GM19023 (cell line): ENCODE data around the gene ZDHHC14.

ENCODE experiments used
- ATAC-seq: cut with Tn5 transposase; IDR thresholded peaks from one replicate; pipeline ENCODE4 v1.9.1; 2021; ENCODE audit warnings: mild to moderate bottlenecking, moderate library complexity; ENCODE audit not compliant: unreplicated experiment

Gene ZDHHC14

GRCh38 chr6:157724138-157724820 lies 343.3 kb downstream of the ZDHHC14 start:
- no peak for ATAC-seq

- ATAC-seq: no peak
Measured at GRCh38 chr6:157724960-157725741, 344.2 kb downstream of the ZDHHC14 start.

GRCh38 chr6:157725836-157726235 lies 344.8 kb downstream of the ZDHHC14 start:
- ATAC-seq: no peak

- ATAC-seq: no peak
Measured at GRCh38 chr6:157726892-157727628, 346.1 kb downstream of the ZDHHC14 start.
